ENCODE results near the gene PAX7. TPM values are rescaled to one million over a fixed set of nuclear protein-coding genes. Genes with fewer than 3 reads are reported as not detected.

PAX7 gene
- total RNA-seq, 1 experiment from 2014 or later: 0.15 TPM

- DNase-seq: no peak
- no peak overlapping the region for H2BK5ac ChIP-seq (ENCODE audit: insufficient read length, low read length)
Measured at GRCh38 chr1:18727956-18728355, 97.3 kb downstream of the PAX7 start.

More at GRCh38 chr1:18727956-18728355, 97.3 kb downstream of the PAX7 start:
- no peak overlapping the region for H3K27ac ChIP-seq (ENCODE audit: insufficient read length, low read depth, low read length)
- peaks cover 40% of the 10 kb centered on the region for H3K27me3 Mint-ChIP-seq (ENCODE audit: low read depth)
- no peak overlapping the region for H2BK12ac ChIP-seq (ENCODE audit: insufficient read length, low read depth, low read length)
- H3K4me1 ChIP-seq (ENCODE audit: insufficient read depth, low read length): no peaks in the 10 kb centered on the region
- no peaks in the 10 kb centered on the region for H3K79me1 ChIP-seq (ENCODE audit: insufficient read depth, low read depth, low read length, poor library complexity, severe bottlenecking)
- H3K56ac ChIP-seq (ENCODE audit: insufficient read length, low read depth, low read length): no peak overlapping the region
- H3K4ac ChIP-seq (ENCODE audit: low read depth, low read length): no peak overlapping the region
- H2BK120ac ChIP-seq (ENCODE audit: low read depth, low read length, poor library complexity, severe bottlenecking): no peak overlapping the region
- no peak overlapping the region for H4K91ac ChIP-seq (ENCODE audit: insufficient read length, low read depth, low read length)
- no peak overlapping the region for H3K27ac Mint-ChIP-seq
- no peak overlapping the region for H3K4me2 ChIP-seq (ENCODE audit: insufficient read depth, insufficient read length, low read length)
- H3T11ph ChIP-seq (ENCODE audit: low read length): no peak overlapping the region
- no peaks in the 10 kb centered on the region for H3K36me3 Mint-ChIP-seq (ENCODE audit: insufficient read depth in 1 of 3, low read depth in 3 of 3)
- no peaks in the 10 kb centered on the region for H3K79me2 ChIP-seq (ENCODE audit: insufficient read depth, low read length)
- H2BK15ac ChIP-seq (ENCODE audit: low read depth, low read length): no peak overlapping the region
- no peak overlapping the region for H2BK20ac ChIP-seq (ENCODE audit: low read depth, low read length, poor library complexity, severe bottlenecking)
- H3K23me2 ChIP-seq (ENCODE audit: insufficient read length, low read depth, low read length, poor library complexity, severe bottlenecking): no peaks in the 10 kb centered on the region
- H4K5ac ChIP-seq (ENCODE audit: insufficient read length, low read depth, low read length): no peak overlapping the region
- no peaks in the 10 kb centered on the region for H4K20me1 ChIP-seq (ENCODE audit: control insufficient read depth, insufficient read depth, insufficient read length)
- H2AFZ ChIP-seq (ENCODE audit: low read length): no peak overlapping the region
- no peak overlapping the region for H3K18ac ChIP-seq (ENCODE audit: insufficient read length, low read depth, low read length)
- H2AK5ac ChIP-seq (ENCODE audit: insufficient read length, low read length): no peak overlapping the region
- H3K4me3 Mint-ChIP-seq: no peak overlapping the region
- H3K14ac ChIP-seq (ENCODE audit: insufficient read depth, low read length): no peak overlapping the region
- no peak overlapping the region for H4K8ac ChIP-seq (replicated peaks; ENCODE audit: insufficient read length, low read depth, low read length)
- no peaks in the 10 kb centered on the region for H3K9me3 ChIP-seq (ENCODE audit: control insufficient read depth, low read depth, low read length)
- H3K9me3 Mint-ChIP-seq: no peaks in the 10 kb centered on the region; a peak in 2 of 5 replicates
- peaks cover 6 to 34% of the 10 kb centered on the region in 2 experiments for H3K4me1 Mint-ChIP-seq
- no peaks in the 10 kb centered on the region for H3K27me3 ChIP-seq (ENCODE audit: insufficient read depth, low read length)
- no peak overlapping the region for H3K23ac ChIP-seq (ENCODE audit: insufficient read length, low read depth, low read length)
- WGBS (ENCODE audit: extremely low coverage, insufficient read length, low lambda C conversion rate): no CpG with 5 or more reads among the region's 15 CpGs
- H3K9ac ChIP-seq (ENCODE audit: extremely low read depth, insufficient read length, low read length): no peak overlapping the region
- no peak for TF ChIP-seq CTCF (conservative IDR thresholded peaks at IDR 0.05)

Data from H9 (cell line).